Vagina (tissue), 2 donors: ENCODE data around the gene GNG3.

Experiments used
- CTCF ChIP-seq, 3 experiments: fragments of 450-650 bp in 2 of 3; fragments of 200-600 bp in 1 of 3; sonication (generic) in 1 of 3; IDR thresholded peaks; one replicate each; pipeline ENCODE4 v1.5.1; 2017 to 2019; ENCODE audit warnings: antibody characterized with exemption in 3 of 3, mild to moderate bottlenecking in 2 of 3, moderate library complexity in 2 of 3
- POLR2A ChIP-seq, 2 donors: fragments of 450-650 bp; IDR thresholded peaks; one replicate each; pipeline ENCODE4 v1.6.1; 2017; ENCODE audit warnings: antibody characterized with exemption in 2 of 2, mild to moderate bottlenecking in 2 of 2, moderate library complexity in 2 of 2
- POLR2AphosphoS5 ChIP-seq, 2 donors: sonication (generic); formaldehyde crosslinking; IDR thresholded peaks; one replicate each; pipeline ENCODE4 v1.9.0; 2017; ENCODE audit warnings: antibody characterized with exemption in 2 of 2, mild to moderate bottlenecking in 2 of 2, low read depth in 1 of 2; ENCODE audit not compliant: insufficient read depth in 1 of 2

- TF ChIP-seq POLR2A (IDR thresholded peaks at IDR 0.05): no peak
- TF ChIP-seq POLR2AphosphoS5 (IDR thresholded peaks at IDR 0.05; ENCODE audit: insufficient read depth in 1 of 2, low read depth in 1 of 2): no peak
- TF ChIP-seq CTCF (IDR thresholded peaks at IDR 0.05): no peak
Observed at GRCh38 chr11:62732830-62733229, 25.4 kb downstream of the GNG3 start.
